Measurements from ENCODE around the gene NAB1. TPM values are rescaled to one million over a fixed set of nuclear protein-coding genes. Genes with fewer than 3 reads are reported as not detected.
"Not testable (repeated sequence)": the region's sequence is repeated elsewhere in the genome, so short reads cannot be mapped to it uniquely, and the experiment has no call there.

Gene NAB1, protein sequence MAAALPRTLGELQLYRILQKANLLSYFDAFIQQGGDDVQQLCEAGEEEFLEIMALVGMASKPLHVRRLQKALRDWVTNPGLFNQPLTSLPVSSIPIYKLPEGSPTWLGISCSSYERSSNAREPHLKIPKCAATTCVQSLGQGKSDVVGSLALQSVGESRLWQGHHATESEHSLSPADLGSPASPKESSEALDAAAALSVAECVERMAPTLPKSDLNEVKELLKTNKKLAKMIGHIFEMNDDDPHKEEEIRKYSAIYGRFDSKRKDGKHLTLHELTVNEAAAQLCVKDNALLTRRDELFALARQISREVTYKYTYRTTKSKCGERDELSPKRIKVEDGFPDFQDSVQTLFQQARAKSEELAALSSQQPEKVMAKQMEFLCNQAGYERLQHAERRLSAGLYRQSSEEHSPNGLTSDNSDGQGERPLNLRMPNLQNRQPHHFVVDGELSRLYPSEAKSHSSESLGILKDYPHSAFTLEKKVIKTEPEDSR
- polyA plus RNA-seq (2014; cell fraction: cytosol; rRNA removed) = 35.3 and 39.6 TPM in 2 replicates
- polyA plus RNA-seq (2014; cell fraction: nucleus; rRNA removed) = 75.3 and 106 TPM in 2 replicates

GRCh38 chr2:190649035-190649797 is at the start of gene NAB1:
TSS of gene NAB1 (plus strand) at chr2:190649083. CDS start at chr2:190659177, 10,094 bp downstream.
- DNase-seq (ENCODE audit: low spot score) = peak; percentile 50

GRCh38 chr2:190599546-190600220 is 49.2 kb upstream of the NAB1 start:
- DNase-seq (ENCODE audit: low spot score) = no peak

DNA sequence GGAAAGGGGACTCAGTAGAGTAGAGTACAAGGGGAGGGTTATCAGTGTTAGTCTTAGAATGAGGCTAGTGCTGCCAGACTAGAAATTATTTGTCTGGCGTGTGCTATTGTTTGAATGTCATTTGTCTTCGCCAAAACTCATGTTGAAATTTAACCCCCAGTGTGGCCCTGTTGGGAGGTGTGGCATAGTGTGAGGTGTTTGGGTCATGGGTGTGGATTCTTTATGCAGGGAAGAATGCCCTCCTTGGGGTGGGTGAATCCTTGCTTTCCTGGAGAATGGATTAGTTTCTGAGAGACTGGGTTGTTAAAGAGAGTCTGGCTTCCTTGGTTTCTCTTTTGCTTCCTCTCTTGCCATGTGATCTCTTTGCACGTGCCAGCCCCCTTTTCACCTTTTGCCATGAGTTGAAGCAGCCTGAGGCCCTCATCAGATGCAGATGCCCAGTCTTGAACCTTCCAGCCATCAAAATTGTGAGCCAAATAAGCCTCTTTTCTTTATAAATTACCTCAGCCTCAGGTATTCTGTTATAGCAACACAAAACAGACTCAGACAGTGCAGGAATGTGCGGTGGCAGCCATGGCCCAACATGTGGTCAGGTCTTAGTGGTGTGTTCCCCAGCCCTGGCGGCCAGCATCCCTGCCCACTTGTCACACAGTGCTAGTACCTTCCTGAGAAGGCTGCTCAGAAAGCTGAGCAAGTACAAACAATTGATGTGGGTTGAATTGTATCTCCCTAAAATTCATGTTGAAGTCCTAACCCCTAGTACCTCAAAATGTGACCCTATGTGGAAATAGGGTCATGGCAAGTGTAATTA is 48.4 kb upstream of the NAB1 start:
- DNase-seq (ENCODE audit: low spot score) = no peak

- no peak for DNase-seq (ENCODE audit: low spot score)
These were observed 45.5 kb upstream of the NAB1 start for GRCh38 chr2:190603374-190603773.

- peak; percentile 6 for DNase-seq (ENCODE audit: low spot score)
These were observed 41.8 kb upstream of the NAB1 start for GRCh38 chr2:190607014-190607597.

GRCh38 chr2:190607657-190608357 is 41.1 kb upstream of the NAB1 start:
- DNase-seq (ENCODE audit: low spot score) = no peak

DNA sequence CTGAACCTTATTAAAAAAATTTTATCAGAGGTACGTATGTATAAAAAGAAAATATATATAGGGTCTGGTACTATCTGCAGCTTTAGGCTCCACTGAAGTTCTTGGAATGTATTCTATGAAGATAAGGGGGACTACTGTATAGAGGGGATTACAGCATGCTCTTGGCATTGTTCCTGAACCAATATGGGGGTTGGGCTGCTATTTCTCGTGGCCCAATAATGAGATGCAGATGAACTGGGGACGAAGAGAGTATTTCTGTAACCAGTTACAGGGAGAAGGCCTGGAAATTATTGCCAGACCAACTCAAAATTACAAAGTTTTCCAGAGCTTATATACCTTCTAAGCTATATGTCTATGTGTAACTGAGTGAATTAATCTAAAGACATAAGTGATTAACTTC is 40.0 kb upstream of the NAB1 start:
- not testable (repeated sequence) for DNase-seq (ENCODE audit: low spot score)

DNA sequence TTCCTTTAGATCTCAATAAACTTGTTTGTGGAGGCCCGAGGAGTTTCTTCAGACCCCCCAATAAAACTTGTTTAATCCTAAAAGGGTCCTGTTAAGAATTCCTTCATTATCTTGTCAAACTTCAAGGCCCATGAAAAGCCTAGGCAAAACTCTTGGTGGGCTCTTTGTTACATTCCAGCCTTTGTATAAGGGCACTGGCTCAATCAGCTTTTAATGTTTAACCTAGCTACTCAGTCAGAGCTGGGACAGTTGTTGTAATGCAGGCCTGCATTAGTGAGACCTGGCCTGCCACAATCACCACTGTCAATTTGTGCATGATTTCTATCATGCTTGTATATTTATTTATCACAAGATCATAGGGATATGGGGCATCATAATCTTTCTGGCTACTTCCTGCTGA is 39.5 kb upstream of the NAB1 start:
- DNase-seq (ENCODE audit: low spot score) = not testable (repeated sequence)

- DNase-seq (ENCODE audit: low spot score) = not testable (repeated sequence)
These were observed 38.4 kb upstream of the NAB1 start for GRCh38 chr2:190610528-190610927.

DNA sequence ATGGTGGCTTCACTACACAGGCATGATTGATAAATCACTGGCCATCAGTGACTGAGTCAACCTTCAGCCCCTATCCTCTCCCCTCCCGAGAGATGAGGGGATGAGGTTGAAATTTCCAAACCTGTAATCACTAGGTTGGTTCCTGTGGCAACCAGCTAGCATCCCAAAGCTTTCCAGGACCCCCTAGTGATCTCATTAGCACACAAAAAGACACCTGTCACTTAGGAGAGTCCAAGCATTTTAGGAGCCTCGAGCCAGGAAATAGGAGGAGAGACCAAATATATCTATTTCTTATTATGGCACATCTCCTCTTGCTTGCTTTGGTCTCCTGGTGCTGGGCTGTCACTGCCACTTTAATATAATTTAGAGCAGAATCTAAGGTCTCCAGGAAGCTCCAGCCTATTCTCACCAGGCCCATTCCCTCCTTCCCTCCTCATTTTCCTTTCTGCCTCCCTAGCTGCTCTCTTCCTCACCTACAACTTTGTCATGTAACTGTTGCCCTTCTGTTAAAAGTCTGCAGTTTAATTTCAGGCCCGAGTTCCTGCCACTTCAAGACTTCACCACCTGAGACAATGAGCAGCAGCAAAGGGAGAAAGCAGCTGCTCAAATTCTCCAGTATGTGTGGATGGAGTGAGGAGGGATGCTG is 33.2 kb upstream of the NAB1 start:
- no peak for DNase-seq (ENCODE audit: low spot score)

- peak; percentile 45 for DNase-seq (ENCODE audit: low spot score)
These were observed 30.9 kb upstream of the NAB1 start for GRCh38 chr2:190618030-190618429.

DNA sequence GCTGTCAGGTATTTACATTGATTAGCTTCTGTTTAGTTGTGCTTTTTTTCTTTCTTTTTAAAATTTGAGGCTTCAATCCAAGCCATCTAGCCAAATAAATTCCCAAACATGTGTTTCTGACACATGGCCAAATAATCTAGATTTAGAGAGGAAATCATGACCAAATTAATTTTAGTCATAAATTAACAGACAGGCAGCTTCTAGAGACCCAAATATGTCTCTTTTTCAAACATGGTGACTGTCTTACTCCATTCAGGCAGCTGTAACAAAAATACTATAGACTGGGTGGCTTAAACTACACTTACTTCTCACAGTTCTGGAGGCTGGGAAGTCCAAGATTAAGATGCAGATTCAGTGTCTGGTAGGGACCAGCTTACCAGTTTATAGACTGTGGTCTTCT is 23.2 kb upstream of the NAB1 start:
- no peak for DNase-seq (ENCODE audit: low spot score)

DNA sequence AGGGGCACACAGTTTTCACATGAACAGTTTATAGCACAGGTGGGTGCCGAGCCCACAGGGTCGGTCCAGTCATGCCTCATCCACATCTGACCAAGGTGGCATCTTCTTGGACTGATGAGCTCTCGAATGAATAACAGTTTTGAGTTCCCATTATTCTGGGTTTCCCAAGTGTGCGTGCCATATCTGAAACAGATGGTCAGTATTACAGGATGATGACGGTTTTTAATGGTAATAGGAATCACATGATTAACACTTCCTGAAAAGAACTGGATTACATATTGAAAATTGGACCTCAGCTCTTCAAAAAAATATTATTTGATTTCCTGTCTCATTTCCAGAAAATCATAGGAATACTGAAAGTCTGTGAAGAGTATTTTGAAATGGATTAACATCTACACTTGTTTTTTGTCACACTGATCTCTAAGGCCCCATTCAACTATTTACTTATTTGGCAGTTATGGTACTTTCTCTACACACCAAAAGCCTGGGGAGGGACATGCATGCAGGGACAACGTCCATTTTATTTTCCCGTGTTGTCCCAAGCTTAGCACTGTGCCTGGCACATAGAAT is 22.2 kb upstream of the NAB1 start:
- DNase-seq (ENCODE audit: low spot score) = no peak

DNA sequence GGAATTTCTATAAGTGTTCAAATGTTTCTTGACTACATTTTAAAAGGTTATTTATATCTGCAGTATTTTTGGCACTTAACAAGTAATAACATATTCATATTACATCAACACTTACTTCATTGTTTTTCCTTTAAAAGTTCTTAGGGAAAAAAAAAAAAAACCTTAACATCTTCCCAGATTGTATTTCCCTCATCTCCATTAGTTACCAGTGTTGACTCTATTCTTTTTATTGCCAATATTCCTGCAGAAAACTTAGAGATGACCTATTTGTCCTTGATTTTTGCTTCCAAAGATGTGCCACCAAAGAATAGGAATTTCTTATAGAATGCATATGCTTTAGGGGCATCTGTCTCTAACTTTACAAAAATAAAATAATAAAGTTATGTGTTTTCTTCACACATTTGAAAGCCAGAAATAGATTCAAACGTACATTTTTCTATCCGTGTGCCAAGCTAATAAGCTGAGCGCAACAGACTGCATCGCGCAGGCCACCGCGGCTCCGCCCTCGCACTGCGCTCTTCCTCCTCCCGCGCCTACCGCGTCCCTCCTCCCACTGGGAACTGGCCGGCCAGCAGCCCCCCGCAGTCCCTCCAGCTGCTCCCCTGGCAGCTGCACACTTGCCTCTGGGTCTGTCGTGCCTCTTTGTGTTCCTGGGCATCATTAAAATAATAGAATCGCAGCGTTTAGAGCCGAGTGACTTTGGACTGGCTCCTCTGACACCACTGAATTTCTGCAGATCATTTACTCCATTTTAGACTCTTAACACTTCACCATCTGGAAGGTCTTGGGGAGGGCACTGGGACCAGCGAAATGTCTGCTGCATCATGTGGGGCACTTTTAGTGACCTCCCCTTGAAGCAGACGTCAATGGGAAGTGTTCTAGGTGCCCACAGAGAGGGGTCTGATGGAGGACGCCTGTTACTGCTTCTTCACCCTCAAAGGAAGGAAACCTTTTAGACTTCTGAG is 21.2 kb upstream of the NAB1 start:
- DNase-seq (ENCODE audit: low spot score) = peak; percentile 47

DNA sequence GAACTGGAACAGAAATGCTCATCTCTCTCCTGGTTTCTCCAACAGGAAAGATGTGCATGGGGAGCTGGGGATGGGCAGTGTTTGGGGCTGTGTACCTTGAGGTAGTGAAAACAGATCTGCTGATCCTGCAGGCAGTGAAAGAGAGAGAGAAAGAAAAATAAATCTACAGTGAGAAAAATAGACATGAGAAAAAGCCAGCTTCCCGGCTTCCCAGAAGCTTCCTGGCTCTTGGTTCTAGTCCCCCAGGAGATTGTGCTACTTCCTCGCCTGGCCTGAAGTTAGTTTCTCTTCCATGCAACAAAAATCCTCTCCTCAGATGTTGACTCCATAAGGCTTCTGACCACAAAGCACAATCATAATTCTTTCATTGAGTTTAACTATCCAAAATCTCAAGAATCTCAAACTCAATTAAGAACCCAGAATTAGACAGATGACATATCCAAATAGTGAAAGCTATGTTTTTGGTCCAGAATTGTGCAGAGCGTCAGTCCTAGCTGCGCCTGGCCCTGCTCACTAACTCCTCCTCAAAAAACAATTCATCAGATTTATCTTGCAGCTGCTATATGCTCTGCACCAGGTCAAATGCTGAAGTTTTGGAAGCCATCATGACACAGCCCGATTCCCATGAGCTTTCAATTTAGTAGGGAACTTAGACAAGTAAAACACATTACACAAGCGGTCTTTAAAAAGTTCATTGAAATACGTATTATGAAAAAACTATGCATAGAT is 20.1 kb upstream of the NAB1 start:
- DNase-seq (ENCODE audit: low spot score) = peak; percentile 26

- no peak for DNase-seq (ENCODE audit: low spot score)
These were observed 14.5 kb upstream of the NAB1 start for GRCh38 chr2:190634381-190634780.

- no peak for DNase-seq (ENCODE audit: low spot score)
These were observed 13.1 kb upstream of the NAB1 start for GRCh38 chr2:190635781-190636180.

All from SK-N-DZ (cell line).